Effector memory CD4-positive, alpha-beta T cell (primary cell): ENCODE measurements around the gene C1orf52.

Experiments
- DNase-seq, 3 donors: peaks; one replicate each; pipeline ENCODE4 v3.0.0-alpha.2; 2020
- H3K27ac ChIP-seq: 2 replicates; pipeline ENCODE4 v1.7.0; 2013; ENCODE audit warnings: mild to moderate bottlenecking, low read length, moderate library complexity; ENCODE audit not compliant: insufficient read depth, poor library complexity, severe bottlenecking
- H3K27me3 ChIP-seq: replicated peaks from 2 replicates; pipeline ENCODE4 v1.7.0; 2013; ENCODE audit warnings: mild to moderate bottlenecking, low read length; ENCODE audit not compliant: insufficient read depth, control insufficient read depth, poor library complexity, severe bottlenecking
- H3K36me3 ChIP-seq: 2 replicates; pipeline ENCODE4 v1.7.0; 2013; ENCODE audit warnings: mild to moderate bottlenecking, low read length, moderate library complexity; ENCODE audit not compliant: control insufficient read depth, insufficient read depth
- H3K4me1 ChIP-seq: 2 replicates; pipeline ENCODE4 v1.7.0; 2013; ENCODE audit warnings: low read length, mild to moderate bottlenecking; ENCODE audit not compliant: control insufficient read depth, insufficient read depth, poor library complexity, severe bottlenecking
- H3K4me3 ChIP-seq: 2 replicates; pipeline ENCODE4 v1.7.0; 2013; ENCODE audit warnings: low read length, low read depth, mild to moderate bottlenecking; ENCODE audit not compliant: insufficient read depth, poor library complexity, severe bottlenecking
- H3K9me3 ChIP-seq: 2 replicates; pipeline ENCODE4 v1.7.0; 2013; ENCODE audit warnings: mild to moderate bottlenecking, low read length, moderate library complexity; ENCODE audit not compliant: control insufficient read depth
- total RNA-seq, 3 donors: gene quantifications; one replicate each; lab custom pipeline; 2026; lab: John Stamatoyannopoulos, UW

C1orf52 gene
- 34.4 to 41.2 (median 36.4) reads per million in 3 donors for total RNA-seq

- Histone ChIP-seq H3K9me3 (no peaks in the 10 kb centered on the region), H3K27me3 (no peaks in the 10 kb centered on the region), H3K4me3 (peak within 1 kb of the TSS; percentile 97), H3K36me3 (peaks cover 16% of the 10 kb centered on the region), H3K27ac (peak within 1 kb of the TSS; percentile 88), H3K4me1 (peaks cover 15% of the 10 kb centered on the region)
- DNase-seq, result peak; percentile 88 to 96 (median 95)
Observed at GRCh38 chr1:85259118-85259911, at the start of gene C1orf52. C1orf52 (minus strand) TSS chr1:85259662; CDS start chr1:85259633, 29 bp downstream.

DNA sequence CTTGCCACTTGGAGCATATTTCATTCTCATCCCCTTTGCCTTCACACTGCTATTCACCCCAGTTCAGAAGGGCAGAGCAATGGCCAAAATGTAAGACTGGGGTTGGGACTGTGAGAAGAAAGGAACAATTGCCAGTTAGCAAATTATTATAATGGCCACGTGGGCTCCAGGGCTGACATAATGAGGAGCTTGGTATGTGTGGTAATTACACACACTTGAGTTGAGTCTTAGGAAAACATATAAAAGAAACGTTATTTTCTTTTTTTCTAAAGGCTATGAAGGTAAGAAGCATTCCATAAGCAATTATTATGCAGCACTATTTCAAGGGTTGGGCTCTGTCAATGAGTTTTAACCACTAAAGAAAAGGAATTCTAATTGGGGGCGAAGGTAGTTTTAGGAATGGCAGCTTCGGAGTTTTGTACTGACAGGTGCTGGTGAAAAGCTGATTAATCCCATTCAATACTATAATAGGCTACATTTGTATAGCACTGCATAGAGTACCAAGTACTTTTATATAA lies 49.4 kb upstream of the C1orf52 start:
- Histone ChIP-seq H3K9me3 (no peaks in the 10 kb centered on the region), H3K4me3 (no peak overlapping the region), H3K27ac (no peak overlapping the region), H3K36me3 (no peaks in the 10 kb centered on the region), H3K4me1 (no peaks in the 10 kb centered on the region), H3K27me3 (no peaks in the 10 kb centered on the region)
- no peak for DNase-seq

DNA sequence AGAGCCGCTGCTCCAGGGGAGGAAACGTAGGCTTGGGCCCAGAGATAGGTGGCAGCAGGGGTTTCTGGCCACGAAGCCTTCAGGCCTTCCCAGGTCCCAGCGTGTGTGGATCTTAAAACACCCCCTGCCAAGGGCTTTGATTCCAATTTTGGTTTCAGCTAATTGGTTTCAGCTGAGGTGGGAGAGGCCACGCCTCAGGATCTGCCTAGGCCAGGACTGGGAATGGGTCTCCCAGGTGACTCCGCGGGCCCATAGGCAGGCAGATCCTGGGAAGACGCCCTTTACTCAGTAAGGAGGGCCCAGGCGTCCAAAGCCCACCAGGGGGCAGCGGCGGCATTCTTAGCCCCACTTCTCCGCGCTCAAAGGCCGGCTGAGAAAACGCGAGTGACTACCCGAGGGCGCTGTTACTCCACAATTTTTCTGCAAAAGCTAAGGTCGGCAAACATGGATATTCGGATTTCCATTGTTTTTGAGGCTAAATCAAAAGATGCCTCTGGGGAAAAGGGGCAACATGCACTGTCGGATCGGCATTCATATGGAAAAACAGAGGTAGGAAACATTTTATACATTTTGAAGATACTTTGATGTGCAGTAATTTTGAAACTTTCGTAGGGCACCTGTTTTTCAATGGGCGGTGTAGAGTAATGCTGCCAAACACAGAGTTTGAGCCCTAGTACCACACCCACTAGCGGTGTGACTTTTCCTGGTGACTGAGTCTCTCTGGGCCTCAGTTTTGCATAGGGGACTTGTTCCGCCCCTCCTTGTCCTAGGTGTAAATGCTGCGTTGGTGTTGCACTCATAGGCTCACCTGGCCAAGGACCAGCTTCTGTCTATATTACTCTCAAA lies 48.7 kb upstream of the C1orf52 start:
- Histone ChIP-seq H3K27ac (no peak overlapping the region), H3K27me3 (no peaks in the 10 kb centered on the region), H3K4me3 (peak overlapping the region; percentile 22)

DNA sequence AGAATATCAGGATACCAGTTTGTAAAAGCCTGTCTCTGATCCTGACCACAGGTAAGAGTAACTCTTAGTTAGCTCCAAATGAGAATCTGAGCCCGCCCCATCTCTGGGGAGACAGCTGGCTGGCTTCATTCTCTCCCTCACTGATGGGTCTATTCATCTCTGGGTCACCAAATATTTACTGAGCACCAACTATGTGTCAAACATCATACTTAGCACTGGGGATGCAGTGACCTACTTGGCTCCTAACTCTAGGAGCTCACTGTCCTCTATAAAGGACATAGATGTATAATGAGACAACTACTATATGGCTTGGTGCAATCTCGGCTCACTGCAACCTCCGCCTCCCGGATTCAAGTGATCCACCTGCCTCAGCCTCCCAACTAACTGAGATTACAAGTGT lies 46.8 kb upstream of the C1orf52 start:
- Histone ChIP-seq H3K27me3 (no peaks in the 10 kb centered on the region), H3K9me3 (no peaks in the 10 kb centered on the region), H3K27ac (no peak overlapping the region), H3K36me3 (no peaks in the 10 kb centered on the region), H3K4me3 (no peak overlapping the region), H3K4me1 (no peaks in the 10 kb centered on the region)
- no peak for DNase-seq

More for the DNA sequence above, 48.7 kb upstream of the C1orf52 start:
- Histone ChIP-seq H3K9me3 (no peaks in the 10 kb centered on the region), H3K4me1 (no peaks in the 10 kb centered on the region), H3K36me3 (no peaks in the 10 kb centered on the region)
- peak; percentile 8 to 22 (median 12) for DNase-seq

DNA sequence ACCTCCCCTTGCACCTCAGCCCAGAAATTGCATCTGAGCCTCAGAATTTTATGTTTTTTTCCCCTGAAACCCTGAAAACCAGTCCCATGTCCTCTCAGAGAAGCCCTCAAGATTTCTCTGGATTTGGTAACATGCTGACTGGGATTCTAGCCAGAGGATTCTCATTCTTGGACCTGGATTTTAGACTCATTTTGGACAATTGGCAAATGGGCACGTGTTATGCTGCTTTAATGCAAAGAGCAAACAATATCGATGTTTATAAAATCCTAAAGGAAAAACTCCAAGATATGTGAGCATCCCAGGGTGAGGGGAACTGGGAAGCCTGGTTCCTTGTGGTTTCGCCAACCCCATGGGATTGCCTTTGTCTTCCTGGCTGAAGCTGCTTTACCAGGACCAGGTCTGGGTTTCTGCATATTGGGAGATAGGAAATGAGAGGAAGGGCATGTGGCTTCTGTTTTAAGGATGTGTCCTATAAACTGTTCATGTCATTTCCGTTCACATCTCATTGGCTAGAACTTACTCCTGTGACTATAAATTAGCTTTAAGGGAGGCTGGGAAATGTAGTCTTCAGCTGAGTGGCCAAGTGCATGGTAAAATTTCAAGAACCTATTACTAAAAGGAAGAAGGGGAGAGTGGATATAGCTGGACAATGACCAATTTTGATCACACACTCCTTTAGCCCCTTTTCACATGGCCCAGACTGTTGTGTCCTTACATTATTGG lies 44.1 kb upstream of the C1orf52 start:
- DNase-seq, result no peak
- Histone ChIP-seq H3K27ac (no peak overlapping the region), H3K4me3 (no peak overlapping the region), H3K27me3 (no peaks in the 10 kb centered on the region), H3K36me3 (no peaks in the 10 kb centered on the region), H3K9me3 (no peaks in the 10 kb centered on the region), H3K4me1 (no peaks in the 10 kb centered on the region)

DNA sequence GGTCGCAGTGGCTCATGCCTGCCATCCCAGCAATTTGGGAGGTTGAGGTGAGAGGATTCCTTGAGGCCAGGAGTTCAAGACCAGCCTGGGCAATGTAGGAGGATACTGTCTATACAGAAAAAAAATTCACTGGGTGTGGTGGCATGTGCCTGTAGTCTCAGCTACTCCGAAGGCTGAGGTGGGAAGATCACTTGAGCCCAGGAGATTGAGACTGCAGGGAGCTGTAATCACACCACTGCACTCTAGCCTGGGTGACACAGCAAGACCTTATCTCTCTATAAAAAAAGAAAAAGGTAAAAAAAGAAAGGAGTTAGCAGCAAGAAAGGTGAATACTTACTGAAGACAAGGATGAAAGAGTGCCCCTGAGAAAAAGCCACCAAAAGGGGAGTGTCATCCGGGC lies 40.7 kb upstream of the C1orf52 start:
- Histone ChIP-seq H3K4me3 (no peak overlapping the region), H3K4me1 (peaks cover 7% of the 10 kb centered on the region)
- no peak for DNase-seq

DNA sequence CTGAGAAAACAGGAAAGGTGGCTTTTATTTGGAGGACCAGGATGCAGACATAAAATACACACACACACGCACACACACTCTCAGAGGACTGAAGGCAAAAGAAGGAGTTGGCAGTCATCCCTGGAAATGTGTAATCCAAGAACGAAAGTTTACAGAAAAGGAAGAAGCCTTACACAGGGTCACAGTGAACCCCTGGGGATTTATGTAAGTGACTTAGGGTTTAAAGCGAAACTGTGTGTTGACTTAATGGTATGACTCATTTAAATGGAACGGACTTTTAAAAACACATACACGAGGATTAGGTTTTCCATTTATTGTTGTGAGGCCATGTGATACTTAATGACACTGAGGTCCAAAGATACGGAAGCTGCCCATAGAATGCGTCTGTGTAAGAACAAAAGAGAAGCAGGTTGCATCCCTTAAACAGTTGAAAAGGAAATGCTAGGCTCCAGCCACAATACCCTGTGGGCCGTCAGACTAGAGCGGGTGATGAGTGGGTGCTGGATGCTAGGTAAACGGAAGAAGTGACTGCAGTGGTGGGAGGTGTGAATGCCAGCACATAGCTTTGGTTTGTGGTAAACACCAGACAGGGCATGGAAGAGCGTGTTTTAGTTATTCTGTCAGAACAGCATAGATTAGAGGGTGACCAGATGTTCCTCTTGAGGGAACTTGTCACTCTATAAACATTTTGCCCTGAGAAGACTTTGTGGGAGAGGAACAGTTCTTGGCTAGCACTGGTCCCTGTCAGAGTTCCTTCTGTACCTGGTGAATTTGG lies 38.6 kb upstream of the C1orf52 start:
- DNase-seq, result peak; percentile 25 to 57 (median 51)
- peaks cover 7% of the 10 kb centered on the region for H3K4me1 ChIP-seq
- H3K9me3 ChIP-seq, result no peaks in the 10 kb centered on the region
- H3K4me3 ChIP-seq, result no peak overlapping the region
- H3K27ac ChIP-seq, result no peak overlapping the region
- no peaks in the 10 kb centered on the region for H3K27me3 ChIP-seq
- no peaks in the 10 kb centered on the region for H3K36me3 ChIP-seq

More for the DNA sequence above, 40.7 kb upstream of the C1orf52 start:
- Histone ChIP-seq H3K9me3 (no peaks in the 10 kb centered on the region), H3K27me3 (no peaks in the 10 kb centered on the region), H3K36me3 (no peaks in the 10 kb centered on the region), H3K27ac (no peak overlapping the region)

GRCh38 chr1:85297538-85297854 lies 38.0 kb upstream of the C1orf52 start:
- no peaks in the 10 kb centered on the region for H3K27me3 ChIP-seq
- no peaks in the 10 kb centered on the region for H3K9me3 ChIP-seq
- peaks cover 7% of the 10 kb centered on the region for H3K4me1 ChIP-seq
- DNase-seq, result no peak
- no peak overlapping the region for H3K27ac ChIP-seq
- no peak overlapping the region for H3K4me3 ChIP-seq
- H3K36me3 ChIP-seq, result no peaks in the 10 kb centered on the region

- H3K27ac ChIP-seq, result no peak overlapping the region
Observed at GRCh38 chr1:85296980-85297379, 37.5 kb upstream of the C1orf52 start.

More at GRCh38 chr1:85296980-85297379, 37.5 kb upstream of the C1orf52 start:
- no peaks in the 10 kb centered on the region for H3K27me3 ChIP-seq
- H3K4me1 ChIP-seq, result peaks cover 7% of the 10 kb centered on the region
- H3K4me3 ChIP-seq, result no peak overlapping the region
- no peak for DNase-seq
- no peaks in the 10 kb centered on the region for H3K36me3 ChIP-seq
- H3K9me3 ChIP-seq, result no peaks in the 10 kb centered on the region
